H1 (cell line): ENCODE results near the gene AGPAT4. TPM values are rescaled to one million over a fixed set of nuclear protein-coding genes. Genes with fewer than 3 reads are reported as not detected.

Source experiments
- EP300 ChIP-seq, 2 experiments: IDR thresholded peaks; 1 replicate in 1 of 2; 2 replicates in 1 of 2; pipeline ENCODE4 v1.6.1; 2011 to 2012; ENCODE audit warnings: low read depth in 2 of 2, low read length in 2 of 2, mild to moderate bottlenecking in 2 of 2, borderline replicate concordance in 1 of 2, inconsistent platforms in 1 of 2, moderate library complexity in 1 of 2
- EZH2 ChIP-seq: fragments of 200-600 bp; sonication (generic); IDR thresholded peaks from 2 replicates; pipeline ENCODE4 v1.7.1; 2012; ENCODE audit warnings: low read depth, mild to moderate bottlenecking, moderate library complexity, low read length, inconsistent platforms; ENCODE audit not compliant: severe bottlenecking
- NRF1 ChIP-seq: IDR thresholded peaks from 2 replicates; pipeline ENCODE4 v1.6.1; 2011; ENCODE audit warnings: mild to moderate bottlenecking, low read depth, low read length, improper control_type of control experiment
- polyA plus RNA-seq, 7 experiments: library from polyadenylated mRNA; depleted of rRNA in 3 of 7; stranded (reverse) in 5 of 7; unstranded in 2 of 7; fragments of >200 nt in 5 of 7; fragments of 200-250 nt in 2 of 7; gene quantifications; 1 replicate in 5 of 7; 2 replicates in 1 of 7; 4 replicates in 1 of 7; pipeline versions ENCODE4 v1.2.1 to v1.2.3, GENCODE V29; 2011 to 2013; ENCODE audit warnings: missing spikeins in 2 of 7, mixed read lengths in 2 of 7
- total RNA-seq: library from RNA; stranded (reverse); fragmentation: NEBNext Ultra II Directional; extraction: Animal tissue kit (Norgen Biotek cat#: 25700); gene quantifications from 2 replicates; pipeline ENCODE4 v1.2.1, GENCODE V29; 2021
- TF ChIP-seq, protein P1 (sequence below): IDR thresholded peaks from 2 replicates; pipeline ENCODE4 v1.6.1; 2012; ENCODE audit warnings: inconsistent platforms
- TF ChIP-seq, protein P2 (sequence below): IDR thresholded peaks from 2 replicates; pipeline ENCODE4 v1.6.1; 2011; ENCODE audit warnings: low read depth, mild to moderate bottlenecking, low read length; ENCODE audit not compliant: insufficient read depth

The AGPAT4 gene
- total and polyA plus RNA-seq, 2 of the 8 experiments (the other 6 are each of a cell fraction or from before 2014, with no cell fraction given): 13.5 to 23.8 TPM

DNA sequence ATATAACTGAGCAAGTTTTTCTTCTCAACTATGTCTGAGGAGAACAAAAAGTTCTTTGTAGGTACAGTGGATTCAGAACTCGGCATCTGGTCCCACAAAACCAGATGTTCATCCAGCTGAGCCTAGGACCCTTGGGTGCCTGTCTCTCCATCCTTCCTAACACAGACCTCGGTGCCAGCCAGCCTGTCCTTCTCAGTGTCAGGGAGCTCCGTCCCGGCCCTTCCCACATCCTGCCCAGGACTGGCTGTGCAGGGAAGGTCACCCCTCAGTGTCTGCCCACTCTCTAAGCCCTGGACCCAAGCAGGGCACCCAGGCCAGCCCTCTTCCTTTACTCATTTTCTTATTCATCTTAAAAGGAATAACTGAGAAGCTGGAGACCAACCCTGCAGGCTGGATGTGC is 32.0 kb upstream of the AGPAT4 start (continued):
- TF ChIP-seq NRF1: no peak
- TF ChIP-seq EP300 (IDR thresholded peaks at IDR 0.05; ENCODE audit: borderline replicate concordance in 1 of 2, low read depth in 2 of 2, low read length in 2 of 2): no peak
- TF ChIP-seq, protein P1, sequence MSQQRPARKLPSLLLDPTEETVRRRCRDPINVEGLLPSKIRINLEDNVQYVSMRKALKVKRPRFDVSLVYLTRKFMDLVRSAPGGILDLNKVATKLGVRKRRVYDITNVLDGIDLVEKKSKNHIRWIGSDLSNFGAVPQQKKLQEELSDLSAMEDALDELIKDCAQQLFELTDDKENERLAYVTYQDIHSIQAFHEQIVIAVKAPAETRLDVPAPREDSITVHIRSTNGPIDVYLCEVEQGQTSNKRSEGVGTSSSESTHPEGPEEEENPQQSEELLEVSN: no peak
- TF ChIP-seq EZH2: no peak
- TF ChIP-seq, protein P2, sequence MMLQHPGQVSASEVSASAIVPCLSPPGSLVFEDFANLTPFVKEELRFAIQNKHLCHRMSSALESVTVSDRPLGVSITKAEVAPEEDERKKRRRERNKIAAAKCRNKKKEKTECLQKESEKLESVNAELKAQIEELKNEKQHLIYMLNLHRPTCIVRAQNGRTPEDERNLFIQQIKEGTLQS: no peak
